ENCODE data around the gene FNDC1.

The FNDC1 gene

DNA sequence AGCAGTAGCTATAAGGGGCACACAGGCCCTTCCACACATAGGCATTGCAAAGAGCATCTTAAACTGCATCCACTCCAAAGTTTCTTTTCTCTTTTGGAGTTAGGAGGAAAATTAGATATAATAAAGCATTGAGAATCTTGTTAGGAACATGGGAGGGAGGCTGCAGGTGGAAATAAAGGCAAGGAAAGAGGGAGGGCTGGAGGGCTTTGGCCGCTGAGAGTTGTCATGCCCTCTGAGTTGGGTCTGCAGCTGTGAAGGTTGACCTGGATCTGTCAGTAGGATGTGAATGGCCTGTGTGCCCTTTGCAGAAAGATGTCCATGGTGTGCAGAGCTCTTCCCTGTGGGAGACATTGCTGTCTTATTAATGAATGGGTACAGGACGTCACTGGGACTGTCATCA is 134.0 kb downstream of the FNDC1 start:
- TF ChIP-seq EZH2 (IDR thresholded peaks at IDR 0.05; ENCODE audit: borderline replicate concordance, low read depth, low read length, severe bottlenecking) = no peak
- TF ChIP-seq, protein P1, sequence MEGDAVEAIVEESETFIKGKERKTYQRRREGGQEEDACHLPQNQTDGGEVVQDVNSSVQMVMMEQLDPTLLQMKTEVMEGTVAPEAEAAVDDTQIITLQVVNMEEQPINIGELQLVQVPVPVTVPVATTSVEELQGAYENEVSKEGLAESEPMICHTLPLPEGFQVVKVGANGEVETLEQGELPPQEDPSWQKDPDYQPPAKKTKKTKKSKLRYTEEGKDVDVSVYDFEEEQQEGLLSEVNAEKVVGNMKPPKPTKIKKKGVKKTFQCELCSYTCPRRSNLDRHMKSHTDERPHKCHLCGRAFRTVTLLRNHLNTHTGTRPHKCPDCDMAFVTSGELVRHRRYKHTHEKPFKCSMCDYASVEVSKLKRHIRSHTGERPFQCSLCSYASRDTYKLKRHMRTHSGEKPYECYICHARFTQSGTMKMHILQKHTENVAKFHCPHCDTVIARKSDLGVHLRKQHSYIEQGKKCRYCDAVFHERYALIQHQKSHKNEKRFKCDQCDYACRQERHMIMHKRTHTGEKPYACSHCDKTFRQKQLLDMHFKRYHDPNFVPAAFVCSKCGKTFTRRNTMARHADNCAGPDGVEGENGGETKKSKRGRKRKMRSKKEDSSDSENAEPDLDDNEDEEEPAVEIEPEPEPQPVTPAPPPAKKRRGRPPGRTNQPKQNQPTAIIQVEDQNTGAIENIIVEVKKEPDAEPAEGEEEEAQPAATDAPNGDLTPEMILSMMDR (IDR thresholded peaks at IDR 0.05; ENCODE audit: borderline replicate concordance, extremely low read depth, low read length, poor library complexity, severe bottlenecking) = no peak
- H3K4me2 ChIP-seq (ENCODE audit: insufficient read depth, low read length) = no peak overlapping the region
- H3K4me3 ChIP-seq (ENCODE audit: low read depth in 1 of 2, low read length in 2 of 2) = no peak overlapping the region
- H3K9me3 ChIP-seq (ENCODE audit: insufficient read depth, low read length, severe bottlenecking) = no peaks in the 10 kb centered on the region
- no peak overlapping the region for H2AFZ ChIP-seq (ENCODE audit: low read depth, low read length)
- no peaks in the 10 kb centered on the region for H3K36me3 ChIP-seq (ENCODE audit: insufficient read depth, low read length)
- H4K20me1 ChIP-seq (ENCODE audit: insufficient read depth, low read length) = no peaks in the 10 kb centered on the region
- peaks cover 14% of the 10 kb centered on the region for H3K27me3 ChIP-seq (ENCODE audit: insufficient read depth, low read length, poor library complexity)
- DNase-seq (no peak), ATAC-seq (ENCODE audit: insufficient read depth, low read depth) (no peak)
- no peak overlapping the region for H3K9ac ChIP-seq (ENCODE audit: low read depth, low read length)
- H3K4me1 ChIP-seq (ENCODE audit: insufficient read depth, low read length) = no peaks in the 10 kb centered on the region
- H3K27ac ChIP-seq (ENCODE audit: low read length) = no peak overlapping the region
- no peaks in the 10 kb centered on the region for H3K79me2 ChIP-seq (ENCODE audit: insufficient read depth, low read length)

- no peaks in the 10 kb centered on the region for H3K36me3 ChIP-seq (ENCODE audit: insufficient read depth, low read length)
- H3K4me2 ChIP-seq (ENCODE audit: insufficient read depth, low read length) = no peak overlapping the region
- ATAC-seq (ENCODE audit: insufficient read depth, low read depth) (no peak), DNase-seq (no peak)
- no peak overlapping the region for H3K9ac ChIP-seq (ENCODE audit: low read depth, low read length)
- H2AFZ ChIP-seq (ENCODE audit: low read depth, low read length) = no peak overlapping the region
- H3K27me3 ChIP-seq (ENCODE audit: insufficient read depth, low read length, poor library complexity) = peaks cover 14% of the 10 kb centered on the region
- no peaks in the 10 kb centered on the region for H4K20me1 ChIP-seq (ENCODE audit: insufficient read depth, low read length)
- no peaks in the 10 kb centered on the region for H3K4me1 ChIP-seq (ENCODE audit: insufficient read depth, low read length)
- TF ChIP-seq, protein P1 (IDR thresholded peaks at IDR 0.05; ENCODE audit: borderline replicate concordance, extremely low read depth, low read length, poor library complexity, severe bottlenecking) = no peak
- no peak for TF ChIP-seq EZH2 (IDR thresholded peaks at IDR 0.05; ENCODE audit: borderline replicate concordance, low read depth, low read length, severe bottlenecking)
- H3K9me3 ChIP-seq (ENCODE audit: insufficient read depth, low read length, severe bottlenecking) = no peaks in the 10 kb centered on the region
- no peaks in the 10 kb centered on the region for H3K79me2 ChIP-seq (ENCODE audit: insufficient read depth, low read length)
- H3K27ac ChIP-seq (ENCODE audit: low read length) = no peak overlapping the region
- no peak overlapping the region for H3K4me3 ChIP-seq (ENCODE audit: low read depth in 1 of 2, low read length in 2 of 2)
Observed at GRCh38 chr6:159303784-159304183, 134.6 kb downstream of the FNDC1 start.

DNA sequence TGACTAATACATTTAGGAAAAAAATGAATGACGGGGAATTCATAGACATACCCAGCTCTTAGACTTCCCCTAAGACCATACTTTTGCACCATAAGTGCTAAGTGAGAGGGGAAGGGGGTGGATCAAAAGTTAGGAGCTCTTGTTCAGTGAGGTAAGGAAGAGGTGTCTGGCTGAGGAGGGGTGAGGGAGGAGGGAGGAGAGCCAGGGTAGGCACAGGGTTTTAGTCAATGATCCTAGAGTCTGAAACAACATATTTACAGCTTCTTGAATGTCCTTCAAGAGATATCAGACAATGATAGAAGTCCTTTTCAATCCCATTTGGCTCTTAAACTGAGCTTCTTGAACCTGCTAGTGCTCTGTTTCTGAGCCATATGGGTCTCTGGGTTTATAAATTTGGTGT is 135.4 kb downstream of the FNDC1 start:
- Histone ChIP-seq H4K20me1 (ENCODE audit: insufficient read depth, low read length) (no peaks in the 10 kb centered on the region), H3K36me3 (ENCODE audit: insufficient read depth, low read length) (no peaks in the 10 kb centered on the region), H3K79me2 (ENCODE audit: insufficient read depth, low read length) (no peaks in the 10 kb centered on the region), H3K27me3 (ENCODE audit: insufficient read depth, low read length, poor library complexity) (peaks cover 17% of the 10 kb centered on the region), H3K4me1 (ENCODE audit: insufficient read depth, low read length) (no peaks in the 10 kb centered on the region), H3K27ac (ENCODE audit: low read length) (no peak overlapping the region), H3K4me2 (ENCODE audit: insufficient read depth, low read length) (no peak overlapping the region), H3K9ac (ENCODE audit: low read depth, low read length) (no peak overlapping the region), H3K4me3 (ENCODE audit: low read depth in 1 of 2, low read length in 2 of 2) (no peak overlapping the region), H2AFZ (ENCODE audit: low read depth, low read length) (no peak overlapping the region), H3K9me3 (ENCODE audit: insufficient read depth, low read length, severe bottlenecking) (no peaks in the 10 kb centered on the region)
- no peak for TF ChIP-seq EZH2 (IDR thresholded peaks at IDR 0.05; ENCODE audit: borderline replicate concordance, low read depth, low read length, severe bottlenecking)
- TF ChIP-seq, protein P1 (IDR thresholded peaks at IDR 0.05; ENCODE audit: borderline replicate concordance, extremely low read depth, low read length, poor library complexity, severe bottlenecking) = no peak
- ATAC-seq (ENCODE audit: insufficient read depth, low read depth) (no peak), DNase-seq (no peak)

DNA sequence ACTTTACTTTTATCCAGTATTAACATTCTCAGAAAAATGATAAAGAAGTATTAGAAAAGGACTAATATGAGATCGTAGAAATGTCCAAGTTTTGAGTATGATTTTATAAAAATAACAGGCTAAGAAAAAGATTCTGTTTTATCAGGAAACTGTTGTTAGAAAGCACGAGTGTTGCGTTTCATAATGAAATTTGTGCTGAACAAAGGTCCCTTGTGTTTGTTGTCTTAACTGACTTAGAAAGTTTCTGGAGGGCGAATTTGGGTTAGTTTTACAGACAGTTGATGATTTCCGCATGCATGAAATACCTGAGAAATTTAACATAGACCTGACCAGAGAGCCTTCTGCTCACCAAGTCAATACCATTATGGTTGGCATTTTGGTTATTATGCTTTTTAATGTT is 136.0 kb downstream of the FNDC1 start:
- Histone ChIP-seq H2AFZ (ENCODE audit: low read depth, low read length) (no peak overlapping the region), H3K27ac (ENCODE audit: low read length) (no peak overlapping the region), H3K79me2 (ENCODE audit: insufficient read depth, low read length) (no peaks in the 10 kb centered on the region), H3K27me3 (ENCODE audit: insufficient read depth, low read length, poor library complexity) (peaks cover 17% of the 10 kb centered on the region), H3K9ac (ENCODE audit: low read depth, low read length) (no peak overlapping the region), H3K9me3 (ENCODE audit: insufficient read depth, low read length, severe bottlenecking) (no peaks in the 10 kb centered on the region), H3K4me2 (ENCODE audit: insufficient read depth, low read length) (no peak overlapping the region), H4K20me1 (ENCODE audit: insufficient read depth, low read length) (no peaks in the 10 kb centered on the region), H3K4me3 (ENCODE audit: low read depth in 1 of 2, low read length in 2 of 2) (no peak overlapping the region), H3K36me3 (ENCODE audit: insufficient read depth, low read length) (no peaks in the 10 kb centered on the region), H3K4me1 (ENCODE audit: insufficient read depth, low read length) (no peaks in the 10 kb centered on the region)
- ATAC-seq (ENCODE audit: insufficient read depth, low read depth) (no peak), DNase-seq (no peak)
- TF ChIP-seq, protein P1 (IDR thresholded peaks at IDR 0.05; ENCODE audit: borderline replicate concordance, extremely low read depth, low read length, poor library complexity, severe bottlenecking) = no peak
- TF ChIP-seq EZH2 (IDR thresholded peaks at IDR 0.05; ENCODE audit: borderline replicate concordance, low read depth, low read length, severe bottlenecking) = no peak

Measured in DND-41 (cell line).